T-helper 22 cell (primary cell): ENCODE measurements around the gene MRPL4.
A peak's percentile ranks its signal among the peaks of the same experiment; 100 is the strongest.
"Not testable (repeated sequence)": the region's sequence is repeated elsewhere in the genome, so short reads cannot be mapped to it uniquely, and the experiment has no call there.

Experiments
- DNase-seq: peaks from one replicate; pipeline ENCODE4 v3.0.0-alpha.2; 2020; ENCODE audit warnings: low read depth

The MRPL4 gene

GRCh38 chr19:10230173-10230860 lies 21.7 kb upstream of the MRPL4 start:
- DNase-seq, result peak; percentile 78

GRCh38 chr19:10230861-10231611 lies 21.0 kb upstream of the MRPL4 start, which contains the start of gene S1PR2:
Gene S1PR2 (minus strand): TSS chr19:10231331. CDS start chr19:10224905, 6,426 bp downstream.
- peak; percentile 73 for DNase-seq

GRCh38 chr19:10231612-10232228 lies 20.3 kb upstream of the MRPL4 start:
- no peak for DNase-seq

GRCh38 chr19:10233946-10234345 lies 18.1 kb upstream of the MRPL4 start:
- DNase-seq, result no peak

- DNase-seq, result no peak
Observed at GRCh38 chr19:10235003-10235402, 17.0 kb upstream of the MRPL4 start.

GRCh38 chr19:10235409-10235808 lies 16.6 kb upstream of the MRPL4 start:
- not testable (repeated sequence) for DNase-seq

GRCh38 chr19:10237702-10238101 lies 14.3 kb upstream of the MRPL4 start:
- DNase-seq, result no peak

- DNase-seq, result no peak
Observed at GRCh38 chr19:10238172-10238783, 13.7 kb upstream of the MRPL4 start.

GRCh38 chr19:10241826-10242449 lies 10.1 kb upstream of the MRPL4 start:
- DNase-seq, result not testable (repeated sequence)

GRCh38 chr19:10243606-10244005 lies 8.4 kb upstream of the MRPL4 start:
- DNase-seq, result no peak

- no peak for DNase-seq
Observed at GRCh38 chr19:10245189-10245939, 6.7 kb upstream of the MRPL4 start.

- no peak for DNase-seq
Observed at GRCh38 chr19:10246511-10246910, 5.5 kb upstream of the MRPL4 start.

- DNase-seq, result no peak
Observed at GRCh38 chr19:10252707-10253106, 693 bp downstream of the MRPL4 start.

- no peak for DNase-seq
Observed at GRCh38 chr19:10254244-10254643, 2.2 kb downstream of the MRPL4 start.

- no peak for DNase-seq
Observed at GRCh38 chr19:10255358-10255757, 3.3 kb downstream of the MRPL4 start.

GRCh38 chr19:10256551-10256950 lies 4.5 kb downstream of the MRPL4 start:
- DNase-seq, result no peak

GRCh38 chr19:10256970-10257615 lies 5.1 kb downstream of the MRPL4 start:
- no peak for DNase-seq

- no peak for DNase-seq
Observed at GRCh38 chr19:10258080-10258710, 6.2 kb downstream of the MRPL4 start.

- DNase-seq, result peak; percentile 76
Observed at GRCh38 chr19:10259162-10259905, 7.3 kb downstream of the MRPL4 start.

- no peak for DNase-seq
Observed at GRCh38 chr19:10260141-10260584, 8.1 kb downstream of the MRPL4 start.
